Ishikawa (cell line): ENCODE results near the gene THEM4.

Experiments used
- EP300 ChIP-seq: IDR thresholded peaks from 2 replicates; pipeline ENCODE4 v1.6.1; 2012; ENCODE audit warnings: borderline replicate concordance
- MAX ChIP-seq: IDR thresholded peaks from 2 replicates; pipeline ENCODE4 v1.6.1; 2012
- NFIC ChIP-seq: IDR thresholded peaks from 2 replicates; pipeline ENCODE4 v1.6.1; 2012
- REST ChIP-seq: IDR thresholded peaks from 2 replicates; pipeline ENCODE4 v1.6.1; 2012; ENCODE audit warnings: low read depth, mild to moderate bottlenecking
- TAF1 ChIP-seq: IDR thresholded peaks from 2 replicates; pipeline ENCODE4 v1.6.1; 2012; ENCODE audit warnings: low read depth, mild to moderate bottlenecking
- TEAD4 ChIP-seq: IDR thresholded peaks from 2 replicates; pipeline ENCODE4 v1.6.1; 2012
- USF1 ChIP-seq: IDR thresholded peaks from 2 replicates; pipeline ENCODE4 v1.6.1; 2012
- YY1 ChIP-seq: IDR thresholded peaks from 2 replicates; pipeline ENCODE4 v1.6.1; 2012; ENCODE audit warnings: low read depth

GRCh38 chr1:151837884-151838221 lies 71.5 kb downstream of the THEM4 start:
- no peak for TF ChIP-seq MAX
- no peak for TF ChIP-seq REST
- no peak for TF ChIP-seq YY1
- no peak for TF ChIP-seq EP300
- no peak for TF ChIP-seq USF1
- no peak for TF ChIP-seq TAF1
- no peak for TF ChIP-seq NFIC
- no peak for TF ChIP-seq TEAD4
